CD14-positive monocyte (primary cell): ENCODE data around the gene WSB1. TPM values are rescaled to one million over a fixed set of nuclear protein-coding genes. Genes with fewer than 3 reads are reported as not detected.

ENCODE experiments used
- DNase-seq, 3 donors: peaks; one replicate each; pipeline ENCODE4 v3.0.0-alpha.2; 2011 to 2022
- H2AFZ ChIP-seq: 2 replicates; pipeline ENCODE4 v1.6.0; 2012; ENCODE audit warnings: mild to moderate bottlenecking, low read depth, low read length, inconsistent platforms; ENCODE audit not compliant: insufficient read depth, poor library complexity, severe bottlenecking
- H3K27ac ChIP-seq, 2 donors: 1 replicate in 1 of 2; 2 replicates in 1 of 2; pipeline ENCODE4 v1.5.1; 2012 to 2013; ENCODE audit warnings: low read length in 2 of 2, control low read depth in 1 of 2, inconsistent platforms in 1 of 2, low read depth in 1 of 2, mild to moderate bottlenecking in 1 of 2
- H3K27me3 ChIP-seq, 2 donors: one replicate each; pipeline versions ENCODE4 v1.6.0 to v1.6.1; 2011 to 2013; ENCODE audit warnings: low read length in 2 of 2; ENCODE audit not compliant: control insufficient read depth in 2 of 2, insufficient read depth in 2 of 2
- H3K36me3 ChIP-seq, 2 donors: replicated peaks in 1 of 2; 1 replicate in 1 of 2; 2 replicates in 1 of 2; pipeline versions ENCODE4 v1.5.1 to v1.6.1; 2012 to 2013; ENCODE audit warnings: low read length in 2 of 2, control low read depth in 1 of 2, inconsistent platforms in 1 of 2, mild to moderate bottlenecking in 1 of 2; ENCODE audit not compliant: insufficient read depth in 2 of 2, control insufficient read depth in 1 of 2
- H3K4me1 ChIP-seq, 2 donors: 1 replicate in 1 of 2; 2 replicates in 1 of 2; pipeline versions ENCODE4 v1.5.1 to v1.6.1; 2012 to 2013; ENCODE audit warnings: low read length in 2 of 2, control low read depth in 1 of 2, inconsistent platforms in 1 of 2, mild to moderate bottlenecking in 1 of 2, moderate library complexity in 1 of 2; ENCODE audit not compliant: insufficient read depth in 2 of 2, control insufficient read depth in 1 of 2
- H3K4me2 ChIP-seq: replicated peaks from 2 replicates; pipeline ENCODE3; 2012; ENCODE audit warnings: low read length, moderate library complexity, mild to moderate bottlenecking; ENCODE audit not compliant: poor library complexity, severe bottlenecking; ENCODE audit errors: extremely low read depth
- H3K4me3 ChIP-seq, 3 experiments: fragments of 200-600 bp in 1 of 3; sonication (generic) in 1 of 3; replicated peaks in 1 of 3; 1 replicate in 2 of 3; 2 replicates in 1 of 3; pipeline ENCODE4 v1.5.1; 2011 to 2013; ENCODE audit warnings: low read length in 3 of 3, mild to moderate bottlenecking in 3 of 3, control low read depth in 2 of 3, low read depth in 2 of 3, inconsistent platforms in 1 of 3, moderate library complexity in 1 of 3
- H3K79me2 ChIP-seq: 2 replicates; pipeline ENCODE4 v1.6.0; 2012; ENCODE audit warnings: mild to moderate bottlenecking, control low read depth, inconsistent platforms, low read length, moderate library complexity; ENCODE audit not compliant: insufficient read depth
- H3K9ac ChIP-seq: 2 replicates; pipeline ENCODE4 v1.6.0; 2017; ENCODE audit warnings: low read length, mild to moderate bottlenecking; ENCODE audit not compliant: insufficient read depth, poor library complexity, severe bottlenecking
- H3K9me3 ChIP-seq, 2 donors: replicated peaks in 1 of 2; 1 replicate in 1 of 2; 2 replicates in 1 of 2; pipeline versions ENCODE4 v1.5.1 to v1.6.1; 2012 to 2013; ENCODE audit warnings: low read length in 2 of 2, control low read depth in 1 of 2; ENCODE audit not compliant: control insufficient read depth in 1 of 2, insufficient read depth in 1 of 2
- H4K20me1 ChIP-seq: 2 replicates; pipeline ENCODE4 v1.6.0; 2012; ENCODE audit warnings: mild to moderate bottlenecking, low read length, control low read depth, moderate library complexity; ENCODE audit not compliant: insufficient read depth
- H3K27ac Mint-ChIP-seq, 7 donors: one replicate each; pipeline ENCODE4 v1.8.0; 2020; ENCODE audit warnings: mild to moderate bottlenecking in 7 of 7, mixed read lengths in 7 of 7, moderate library complexity in 6 of 7, inconsistent platforms in 2 of 7
- H3K27me3 Mint-ChIP-seq, 3 donors: one replicate each; pipeline ENCODE4 v1.8.0; 2021 to 2022; ENCODE audit warnings: low read depth in 3 of 3, mild to moderate bottlenecking in 3 of 3, mixed read lengths in 3 of 3, moderate library complexity in 3 of 3, inconsistent platforms in 1 of 3
- H3K36me3 Mint-ChIP-seq, 2 donors: one replicate each; pipeline ENCODE4 v1.8.0; 2020; ENCODE audit warnings: mixed read lengths in 2 of 2, inconsistent platforms in 1 of 2, mild to moderate bottlenecking in 1 of 2
- H3K4me1 Mint-ChIP-seq: one replicate; pipeline ENCODE4 v1.8.0; 2020; ENCODE audit warnings: mild to moderate bottlenecking, mixed read lengths
- H3K4me3 Mint-ChIP-seq, 2 donors: one replicate each; pipeline ENCODE4 v1.8.0; 2020; ENCODE audit warnings: mild to moderate bottlenecking in 2 of 2, mixed read lengths in 2 of 2, moderate library complexity in 1 of 2
- H3K9me3 Mint-ChIP-seq, 7 donors: one replicate each; pipeline ENCODE4 v1.8.0; 2020 to 2022; ENCODE audit warnings: mixed read lengths in 7 of 7, mild to moderate bottlenecking in 6 of 7, moderate library complexity in 6 of 7, inconsistent platforms in 2 of 7
- WGBS: methylation state at CpG from one replicate; pipeline ENCODE4 v1.1.5; 2013; ENCODE audit warnings: missing lambda C conversion rate; ENCODE audit not compliant: insufficient coverage; 5-methylcytosine and 5-hydroxymethylcytosine counted together
- intact Hi-C, 2 donors: fragments of 100-400 bp; cut with micrococcal nuclease; formaldehyde crosslinking; loops; one replicate each; pipeline versions ENCODE4 v1.15.0 to v1.15.1; 2023
- polyA plus RNA-seq, 3 donors: library from polyadenylated mRNA; depleted of rRNA in 1 of 3; unstranded in 2 of 3; stranded (reverse) in 1 of 3; fragments of 300-500 nt in 2 of 3; fragments of >200 nt in 1 of 3; fragmentation: Illumina TruSeq in 2 of 3; gene quantifications; 1 replicate in 2 of 3; 2 replicates in 1 of 3; pipeline ENCODE4 v1.2.3, GENCODE V29; 2012 to 2021
- TF ChIP-seq, protein P1 (sequence below): fragments of 200-600 bp; IDR thresholded peaks from one replicate; pipeline ENCODE4 v1.8.0; 2022; ENCODE audit warnings: antibody characterized with exemption, mild to moderate bottlenecking

Gene WSB1
- polyA plus RNA-seq, 3 donors: 220 to 368 (median 296) TPM

DNA sequence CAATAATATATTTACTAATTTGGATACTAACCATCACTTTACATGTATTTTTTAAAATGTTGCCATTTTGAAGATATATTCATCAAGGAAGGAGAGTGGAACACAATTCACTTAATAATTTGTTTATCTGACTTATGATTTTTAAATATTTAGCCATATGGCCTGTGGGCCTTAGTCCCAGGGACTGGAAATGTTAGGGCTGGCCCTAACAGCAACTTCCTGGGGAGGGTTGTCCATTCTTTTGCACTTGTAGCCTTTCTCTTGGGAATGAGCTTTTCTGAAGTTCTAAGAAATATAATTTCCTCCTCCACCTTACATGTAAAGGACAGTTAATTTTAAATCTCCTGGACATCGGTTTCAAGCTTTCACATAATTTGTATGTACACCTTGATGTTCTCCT lies 27.7 kb upstream of the WSB1 start:
- Histone ChIP-seq H3K4me2 (no peak overlapping the region), H4K20me1 (no peaks in the 10 kb centered on the region), H2AFZ (no peak overlapping the region), H3K9ac (no peak overlapping the region), H3K4me1 (peaks cover 29 to 30% of the 10 kb centered on the region in 2 donors), H3K9me3 (no peaks in the 10 kb centered on the region), H3K27ac (no peak overlapping the region), H3K27me3 (no peaks in the 10 kb centered on the region), H3K79me2 (no peaks in the 10 kb centered on the region), H3K36me3 (no peaks in the 10 kb centered on the region), H3K4me3 (no peak overlapping the region)
- H3K27me3 Mint-ChIP-seq: peaks cover 0 to 3% (median 1%) of the 10 kb centered on the region in 3 donors
- no peak for DNase-seq
- H3K9me3 Mint-ChIP-seq: peaks cover 0 to 3% (median 0%) of the 10 kb centered on the region in 7 donors
- TF ChIP-seq, protein P1, sequence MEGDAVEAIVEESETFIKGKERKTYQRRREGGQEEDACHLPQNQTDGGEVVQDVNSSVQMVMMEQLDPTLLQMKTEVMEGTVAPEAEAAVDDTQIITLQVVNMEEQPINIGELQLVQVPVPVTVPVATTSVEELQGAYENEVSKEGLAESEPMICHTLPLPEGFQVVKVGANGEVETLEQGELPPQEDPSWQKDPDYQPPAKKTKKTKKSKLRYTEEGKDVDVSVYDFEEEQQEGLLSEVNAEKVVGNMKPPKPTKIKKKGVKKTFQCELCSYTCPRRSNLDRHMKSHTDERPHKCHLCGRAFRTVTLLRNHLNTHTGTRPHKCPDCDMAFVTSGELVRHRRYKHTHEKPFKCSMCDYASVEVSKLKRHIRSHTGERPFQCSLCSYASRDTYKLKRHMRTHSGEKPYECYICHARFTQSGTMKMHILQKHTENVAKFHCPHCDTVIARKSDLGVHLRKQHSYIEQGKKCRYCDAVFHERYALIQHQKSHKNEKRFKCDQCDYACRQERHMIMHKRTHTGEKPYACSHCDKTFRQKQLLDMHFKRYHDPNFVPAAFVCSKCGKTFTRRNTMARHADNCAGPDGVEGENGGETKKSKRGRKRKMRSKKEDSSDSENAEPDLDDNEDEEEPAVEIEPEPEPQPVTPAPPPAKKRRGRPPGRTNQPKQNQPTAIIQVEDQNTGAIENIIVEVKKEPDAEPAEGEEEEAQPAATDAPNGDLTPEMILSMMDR: no peak
- intact Hi-C loops: no loop called here
- H3K4me1 Mint-ChIP-seq: peaks cover 38% of the 10 kb centered on the region
- WGBS: no CpG with 5 or more reads among the region's 1 CpG
- no peaks in the 10 kb centered on the region for H3K36me3 Mint-ChIP-seq
- peak overlapping the region in 1 of 7 donors; percentile 35 for H3K27ac Mint-ChIP-seq
- no peak overlapping the region for H3K4me3 Mint-ChIP-seq

DNA sequence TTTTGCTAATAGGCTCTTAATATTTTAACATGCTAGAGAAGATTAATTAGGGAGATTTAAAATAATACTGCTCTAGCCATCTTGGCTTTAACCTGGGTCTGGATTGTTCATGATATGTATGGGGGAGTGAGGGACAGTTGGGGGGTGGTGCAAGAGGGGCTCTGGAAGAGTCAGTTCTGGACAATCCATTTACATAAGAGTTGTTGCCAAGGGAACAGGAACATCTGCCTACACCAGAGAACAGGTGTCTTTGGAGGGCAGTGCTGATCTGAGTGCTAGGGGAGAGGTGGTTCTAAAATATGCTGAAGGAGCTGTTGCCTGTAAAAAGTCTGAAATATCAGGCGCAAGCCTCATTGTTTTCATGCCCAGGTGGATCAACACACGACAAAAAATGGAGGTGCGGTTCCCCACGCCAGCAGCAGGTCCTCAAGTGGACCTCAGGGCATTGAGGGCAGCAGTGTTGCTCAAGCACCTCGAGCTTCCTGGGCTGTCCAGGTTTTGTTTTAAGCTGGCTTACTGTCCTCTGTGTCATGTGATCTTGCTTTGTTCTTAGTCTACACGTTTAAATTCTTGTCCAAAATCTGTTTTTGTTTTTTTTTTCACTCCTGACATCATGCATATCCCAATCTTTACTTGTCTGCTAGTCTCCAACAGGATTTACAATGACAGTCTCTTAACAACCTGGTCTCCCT lies 25.4 kb upstream of the WSB1 start:
- Histone ChIP-seq H3K27ac (no peak overlapping the region), H2AFZ (no peak overlapping the region), H3K36me3 (no peaks in the 10 kb centered on the region), H3K4me2 (no peak overlapping the region), H3K4me3 (no peak overlapping the region), H3K9me3 (no peaks in the 10 kb centered on the region), H3K9ac (no peak overlapping the region), H3K79me2 (no peaks in the 10 kb centered on the region), H4K20me1 (no peaks in the 10 kb centered on the region), H3K4me1 (peaks cover 28 to 29% of the 10 kb centered on the region in 2 donors), H3K27me3 (no peaks in the 10 kb centered on the region)
- intact Hi-C loops: no loop called here
- H3K4me1 Mint-ChIP-seq: peaks cover 32% of the 10 kb centered on the region
- peaks cover 0 to 3% (median 0%) of the 10 kb centered on the region in 7 donors for H3K9me3 Mint-ChIP-seq
- peaks cover 0 to 3% (median 1%) of the 10 kb centered on the region in 3 donors for H3K27me3 Mint-ChIP-seq
- no peak for DNase-seq
- H3K36me3 Mint-ChIP-seq: no peaks in the 10 kb centered on the region
- WGBS: 67% methylated on average over 6 of the region's 6 CpGs
- H3K27ac Mint-ChIP-seq: peak overlapping the region in 1 of 7 donors; percentile 33
- TF ChIP-seq, protein P1: no peak
- H3K4me3 Mint-ChIP-seq: no peak overlapping the region
